Activated T-helper 17 cell treated with anti-CD3 and anti-CD28 coated beads, Interleukin-2, amount 50 U/mL, for 72 hours (primary cell): Measurements from ENCODE around the gene ASB2. TPM values are rescaled to one million over a fixed set of nuclear protein-coding genes. Genes with fewer than 3 reads are reported as not detected.

ENCODE experiments used
- ATAC-seq: fragments of 150-1000 bp; cut with Tn5 transposase; replicated peaks from 2 replicates; pipeline ENCODE4 v1.10.0; 2021; ENCODE audit warnings: mild to moderate bottlenecking, moderate library complexity
- H3K27ac Mint-ChIP-seq: one replicate; pipeline ENCODE4 v1.8.0; 2022; ENCODE audit warnings: mixed read lengths
- H3K27me3 Mint-ChIP-seq: one replicate; pipeline ENCODE4 v1.8.0; 2022; ENCODE audit warnings: mixed read lengths
- H3K36me3 Mint-ChIP-seq: one replicate; pipeline ENCODE4 v1.8.0; 2022; ENCODE audit warnings: low read depth, mild to moderate bottlenecking, mixed read lengths
- H3K4me1 Mint-ChIP-seq: one replicate; pipeline ENCODE4 v1.8.0; 2022; ENCODE audit warnings: mixed read lengths
- H3K4me3 Mint-ChIP-seq: one replicate; pipeline ENCODE4 v1.8.0; 2022; ENCODE audit warnings: mild to moderate bottlenecking, mixed read lengths
- H3K9me3 Mint-ChIP-seq: one replicate; pipeline ENCODE4 v1.8.0; 2022; ENCODE audit warnings: mixed read lengths
- total RNA-seq, 2 donors: library from RNA; stranded (reverse); gene quantifications; one replicate each; pipeline ENCODE4 v1.2.3, GENCODE V29; 2022

Gene ASB2
- total RNA-seq, 2 donors from 2014 or later = 48.5 to 68.7 TPM

GRCh38 chr14:93994919-93995682 lies 18.7 kb upstream of the ASB2 start:
- no peaks in the 10 kb centered on the region for H3K36me3 Mint-ChIP-seq
- H3K27ac Mint-ChIP-seq = peak overlapping the region; percentile 68
- H3K27me3 Mint-ChIP-seq = no peaks in the 10 kb centered on the region
- H3K4me1 Mint-ChIP-seq = peaks cover 4% of the 10 kb centered on the region
- H3K9me3 Mint-ChIP-seq = no peaks in the 10 kb centered on the region
- peak; percentile 94 for ATAC-seq
- peak overlapping the region; percentile 32 for H3K4me3 Mint-ChIP-seq

GRCh38 chr14:93993382-93993781 lies 17.0 kb upstream of the ASB2 start:
- Mint-ChIP-seq H3K9me3 (no peaks in the 10 kb centered on the region), H3K36me3 (no peaks in the 10 kb centered on the region), H3K4me1 (peaks cover 4% of the 10 kb centered on the region), H3K27ac (peak overlapping the region; percentile 50), H3K27me3 (no peaks in the 10 kb centered on the region), H3K4me3 (no peak overlapping the region)
- no peak for ATAC-seq

DNA sequence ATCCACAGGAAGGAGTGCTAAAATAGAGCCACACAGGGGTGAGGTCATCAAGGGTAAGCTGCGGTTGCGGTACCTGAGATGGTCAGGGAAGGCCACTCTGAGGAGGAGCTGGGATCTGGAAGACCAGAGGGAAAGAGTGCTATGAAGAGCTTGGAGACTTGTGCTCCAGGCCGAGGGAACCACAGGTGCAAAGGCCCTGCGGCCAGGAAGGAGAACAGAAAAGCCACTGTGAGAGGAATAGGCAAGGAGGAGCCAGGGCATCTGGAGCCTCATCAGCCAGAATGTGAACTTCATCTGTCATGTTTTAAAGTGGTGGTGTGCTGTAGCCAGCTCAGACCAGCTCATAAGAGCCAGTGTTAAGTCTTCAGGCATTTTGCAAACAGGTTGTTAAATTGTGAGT lies 15.3 kb upstream of the ASB2 start:
- ATAC-seq = no peak
- H3K27ac Mint-ChIP-seq = peak overlapping the region; percentile 61
- peaks cover 4% of the 10 kb centered on the region for H3K4me1 Mint-ChIP-seq
- no peaks in the 10 kb centered on the region for H3K36me3 Mint-ChIP-seq
- no peak overlapping the region for H3K4me3 Mint-ChIP-seq
- H3K9me3 Mint-ChIP-seq = no peaks in the 10 kb centered on the region
- no peaks in the 10 kb centered on the region for H3K27me3 Mint-ChIP-seq

GRCh38 chr14:93991212-93991611 lies 14.8 kb upstream of the ASB2 start:
- no peak overlapping the region for H3K4me3 Mint-ChIP-seq
- peaks cover 4% of the 10 kb centered on the region for H3K4me1 Mint-ChIP-seq
- peak; percentile 52 for ATAC-seq
- H3K36me3 Mint-ChIP-seq = no peaks in the 10 kb centered on the region
- no peaks in the 10 kb centered on the region for H3K27me3 Mint-ChIP-seq
- H3K9me3 Mint-ChIP-seq = no peaks in the 10 kb centered on the region
- H3K27ac Mint-ChIP-seq = peak overlapping the region; percentile 61

DNA sequence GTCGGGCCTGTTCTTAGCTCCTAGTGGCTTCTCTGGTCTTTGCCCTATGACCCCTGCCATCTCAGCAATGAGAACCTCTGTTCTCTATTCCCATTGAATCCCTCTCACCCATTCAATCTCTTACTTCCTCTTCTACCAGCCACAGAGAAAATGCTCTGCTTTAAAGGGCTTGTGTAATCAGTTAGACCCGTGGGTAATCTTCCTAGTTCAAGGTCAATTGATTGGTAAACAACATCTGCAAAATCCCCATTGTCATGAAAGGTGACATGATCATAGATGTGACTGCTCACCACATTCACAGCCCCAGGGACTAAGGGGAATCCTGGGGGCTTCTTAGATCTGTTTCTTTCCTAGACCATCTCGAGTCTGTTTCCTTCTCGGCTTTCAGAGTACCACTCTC lies 13.6 kb upstream of the ASB2 start:
- Mint-ChIP-seq H3K9me3 (no peaks in the 10 kb centered on the region), H3K27ac (no peak overlapping the region), H3K36me3 (no peaks in the 10 kb centered on the region), H3K4me1 (peaks cover 4% of the 10 kb centered on the region), H3K4me3 (no peak overlapping the region), H3K27me3 (no peaks in the 10 kb centered on the region)
- no peak for ATAC-seq

DNA sequence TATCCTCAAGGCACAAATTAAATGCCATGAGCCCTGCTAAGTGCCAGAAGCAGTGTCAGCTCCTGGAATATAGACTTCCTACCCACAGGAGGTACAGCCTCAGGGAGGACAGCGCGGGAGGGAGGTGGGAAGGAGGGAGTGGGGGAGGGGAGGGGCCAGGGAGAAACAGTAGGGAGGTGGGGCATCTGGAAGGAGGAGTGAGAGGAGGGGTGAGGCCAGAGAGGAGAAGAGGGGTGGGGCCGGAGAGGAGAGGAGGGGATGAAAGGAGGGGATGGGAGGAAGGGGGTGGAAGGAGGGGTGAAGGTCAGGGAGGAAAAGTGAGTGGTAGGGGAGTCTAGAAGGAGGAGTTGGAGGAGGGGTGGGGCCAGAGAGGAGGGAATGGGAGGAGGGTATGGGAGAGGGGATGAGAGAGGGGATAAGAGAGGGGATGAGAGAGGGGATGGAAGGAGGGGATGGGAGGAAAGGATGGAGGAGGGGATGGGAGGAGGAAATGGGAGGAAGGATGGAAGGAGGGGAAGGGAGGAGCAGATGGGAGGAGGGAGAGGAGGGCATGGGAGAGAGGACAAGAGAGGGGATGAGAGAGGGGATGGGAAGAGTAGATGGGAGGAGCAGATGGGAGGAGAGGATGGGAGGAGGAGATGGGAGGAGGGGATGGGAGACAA lies 11.6 kb upstream of the ASB2 start:
- Mint-ChIP-seq H3K27ac (no peak overlapping the region), H3K4me1 (peaks cover 4% of the 10 kb centered on the region), H3K36me3 (no peaks in the 10 kb centered on the region), H3K4me3 (no peak overlapping the region), H3K9me3 (no peaks in the 10 kb centered on the region), H3K27me3 (no peaks in the 10 kb centered on the region)
- ATAC-seq = no peak

GRCh38 chr14:93987376-93987775 lies 11.0 kb upstream of the ASB2 start:
- Mint-ChIP-seq H3K4me3 (no peak overlapping the region), H3K36me3 (no peaks in the 10 kb centered on the region), H3K27ac (no peak overlapping the region), H3K4me1 (peaks cover 4% of the 10 kb centered on the region), H3K9me3 (no peaks in the 10 kb centered on the region), H3K27me3 (no peaks in the 10 kb centered on the region)
- ATAC-seq = no peak

- ATAC-seq = no peak
- Mint-ChIP-seq H3K27ac (no peak overlapping the region), H3K36me3 (no peaks in the 10 kb centered on the region), H3K27me3 (no peaks in the 10 kb centered on the region), H3K4me3 (no peak overlapping the region), H3K4me1 (peaks cover 4% of the 10 kb centered on the region), H3K9me3 (no peaks in the 10 kb centered on the region)
Measured at GRCh38 chr14:93986955-93987354, 10.6 kb upstream of the ASB2 start.

DNA sequence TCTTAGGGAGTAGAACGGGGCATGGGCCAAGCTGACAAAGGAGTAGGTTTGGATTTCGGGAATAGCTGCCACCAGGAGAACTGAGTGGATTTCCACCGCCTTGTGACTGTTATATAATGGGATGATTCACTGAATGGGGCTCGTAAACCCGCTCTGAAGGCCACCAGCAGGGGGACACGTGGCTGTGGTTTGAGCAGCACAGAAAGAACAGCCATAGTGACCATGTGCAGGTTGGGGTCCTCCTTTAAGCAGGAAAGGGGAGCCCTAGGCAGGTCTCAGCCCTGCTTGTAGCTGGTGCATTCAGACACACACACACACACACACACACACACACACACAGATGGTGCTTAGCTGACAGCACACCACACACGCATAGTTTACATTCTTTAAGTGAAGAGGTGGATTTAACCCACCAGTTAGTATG lies 8.6 kb upstream of the ASB2 start:
- Mint-ChIP-seq H3K4me3 (no peak overlapping the region), H3K9me3 (peaks cover 3% of the 10 kb centered on the region), H3K4me1 (peaks cover 9% of the 10 kb centered on the region), H3K36me3 (no peaks in the 10 kb centered on the region), H3K27me3 (no peaks in the 10 kb centered on the region), H3K27ac (no peak overlapping the region)
- no peak for ATAC-seq

GRCh38 chr14:93984070-93984469 lies 7.7 kb upstream of the ASB2 start:
- Mint-ChIP-seq H3K9me3 (peaks cover 3% of the 10 kb centered on the region), H3K27me3 (no peaks in the 10 kb centered on the region), H3K4me3 (no peak overlapping the region), H3K27ac (no peak overlapping the region), H3K36me3 (no peaks in the 10 kb centered on the region), H3K4me1 (peaks cover 14% of the 10 kb centered on the region)
- ATAC-seq = no peak

DNA sequence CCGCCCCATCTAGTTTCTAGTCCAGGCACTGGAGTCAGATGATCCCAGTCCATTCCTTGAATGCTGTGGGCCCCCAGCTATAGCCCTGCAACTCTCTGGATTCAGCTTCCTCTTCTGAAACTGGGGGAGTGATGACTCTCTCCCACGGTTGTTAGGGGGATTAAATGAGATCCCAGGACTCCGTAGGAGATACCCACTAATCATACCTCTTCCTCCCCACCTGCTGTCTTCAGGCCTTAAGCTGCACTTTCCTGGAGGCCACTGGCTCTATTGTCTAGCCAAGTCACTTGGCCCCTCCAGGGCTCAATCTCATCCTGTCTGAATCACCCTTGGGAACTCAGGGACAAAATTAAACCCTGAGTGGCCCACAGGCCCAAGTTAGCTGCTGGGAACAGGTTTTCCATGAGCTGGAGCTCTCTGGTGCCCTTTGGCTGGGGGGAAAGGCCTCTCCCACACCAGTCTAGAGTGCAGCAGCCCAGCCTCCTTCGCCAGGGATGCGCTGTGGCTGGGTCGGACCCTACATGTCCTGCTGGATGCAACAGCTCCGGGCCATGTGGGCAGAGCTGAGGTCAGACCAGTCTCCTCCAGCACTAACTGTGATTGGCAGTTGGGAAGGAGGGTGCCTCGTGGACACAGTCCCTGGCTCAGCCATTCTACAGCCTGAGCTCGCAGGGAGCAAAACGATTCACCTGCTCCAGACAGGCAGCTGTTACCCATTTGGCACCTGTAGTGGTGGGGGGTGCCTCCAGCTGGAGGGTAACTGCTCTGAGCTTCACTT lies 6.0 kb upstream of the ASB2 start:
- no peaks in the 10 kb centered on the region for H3K27me3 Mint-ChIP-seq
- peak overlapping the region; percentile 95 for H3K27ac Mint-ChIP-seq
- peaks cover 25% of the 10 kb centered on the region for H3K4me1 Mint-ChIP-seq

DNA sequence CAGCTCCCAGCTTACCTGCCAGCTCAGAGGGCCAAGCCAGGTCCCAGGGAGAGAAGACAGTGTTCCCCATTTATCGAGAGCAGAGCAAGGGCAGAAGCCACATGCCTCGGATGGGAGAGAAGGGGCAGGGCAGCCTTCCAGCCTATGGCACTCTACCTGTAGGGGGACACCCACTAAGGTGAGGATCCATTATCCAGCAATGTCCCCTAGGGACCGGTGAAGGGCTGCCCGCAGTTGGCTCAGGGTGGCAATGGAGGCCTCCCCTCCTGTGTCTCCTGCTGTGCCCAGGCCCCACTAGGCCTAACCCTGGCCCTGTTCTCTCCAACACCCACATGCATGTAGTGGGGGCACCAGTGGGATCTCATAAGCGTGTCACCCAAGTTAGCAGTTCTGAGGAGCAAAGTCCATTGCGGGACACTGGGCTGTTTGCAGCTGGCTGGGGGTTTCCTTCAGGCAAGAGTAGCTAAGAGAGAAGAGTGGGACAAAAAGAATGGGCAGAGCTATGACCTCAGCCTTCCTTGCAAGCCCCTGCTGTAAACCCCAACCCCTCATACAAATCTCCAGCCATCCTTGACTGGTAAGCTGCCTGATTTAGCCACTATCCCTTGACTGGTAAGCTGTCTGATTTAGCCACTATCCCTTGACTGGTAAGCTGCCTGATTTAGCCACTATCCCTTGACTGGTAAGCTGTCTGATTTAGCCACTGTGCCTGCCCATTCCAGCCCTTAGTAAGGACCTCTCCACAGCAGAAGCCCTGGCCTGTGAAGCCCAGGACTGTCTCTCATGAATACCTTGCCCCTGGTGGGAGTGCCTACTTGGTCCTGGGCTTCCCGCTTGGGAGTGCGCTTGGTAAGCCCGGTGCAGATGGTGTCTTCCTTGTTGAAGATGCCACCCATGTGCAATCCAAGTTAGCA lies 5.2 kb upstream of the ASB2 start:
- H3K36me3 Mint-ChIP-seq = peaks cover 18% of the 10 kb centered on the region
- no peak overlapping the region for H3K4me3 Mint-ChIP-seq
- H3K27ac Mint-ChIP-seq = peak overlapping the region; percentile 95
- no peaks in the 10 kb centered on the region for H3K27me3 Mint-ChIP-seq
- no peak for ATAC-seq
- peaks cover 33% of the 10 kb centered on the region for H3K4me1 Mint-ChIP-seq
- peaks cover 3% of the 10 kb centered on the region for H3K9me3 Mint-ChIP-seq

More for the DNA sequence above, 6.0 kb upstream of the ASB2 start:
- Mint-ChIP-seq H3K4me3 (no peak overlapping the region), H3K36me3 (peaks cover 13% of the 10 kb centered on the region), H3K9me3 (peaks cover 3% of the 10 kb centered on the region)
- no peak for ATAC-seq

DNA sequence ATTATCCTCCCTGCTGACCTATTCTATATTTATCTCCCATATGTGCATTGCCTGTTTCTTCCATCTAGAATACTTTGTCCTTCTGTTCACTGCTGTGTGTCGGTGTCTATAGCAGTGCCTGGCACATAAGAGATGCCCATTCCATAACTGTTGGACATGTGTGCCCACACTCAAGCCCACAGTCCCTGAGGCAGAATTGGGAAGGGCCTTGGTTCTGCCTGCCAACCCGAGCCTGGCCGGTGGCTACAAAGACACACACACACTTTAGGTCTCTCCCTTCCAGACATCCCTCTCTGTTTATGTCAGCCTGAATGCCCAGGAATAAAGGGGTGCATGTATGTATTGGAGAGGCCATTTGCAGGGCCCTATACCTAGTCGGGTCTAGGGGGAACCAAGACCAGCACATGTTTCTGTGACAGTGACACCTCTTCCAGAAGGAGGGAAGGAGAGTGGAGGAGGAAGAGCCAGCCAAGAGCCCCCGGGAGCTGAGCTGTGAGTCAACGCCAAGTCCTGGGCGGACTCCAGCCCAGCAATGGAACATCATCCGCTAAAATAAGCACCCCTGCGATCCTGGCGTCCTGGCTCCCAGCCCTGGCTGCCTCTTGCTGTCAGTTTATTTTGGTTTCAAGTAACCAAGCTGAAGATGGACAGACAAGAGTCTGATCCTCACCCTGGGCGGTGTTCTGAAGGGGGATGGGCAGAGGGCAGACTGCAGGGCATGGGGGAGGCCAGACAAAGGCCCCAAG lies 4.3 kb upstream of the ASB2 start:
- Mint-ChIP-seq H3K27me3 (no peaks in the 10 kb centered on the region), H3K27ac (peak overlapping the region; percentile 95), H3K4me1 (peaks cover 42% of the 10 kb centered on the region), H3K9me3 (peaks cover 3% of the 10 kb centered on the region), H3K4me3 (peak overlapping the region; percentile 87), H3K36me3 (peaks cover 27% of the 10 kb centered on the region)
- ATAC-seq = no peak
